ENCODE measurements around the gene DZIP1L.

The DZIP1L gene

DNA sequence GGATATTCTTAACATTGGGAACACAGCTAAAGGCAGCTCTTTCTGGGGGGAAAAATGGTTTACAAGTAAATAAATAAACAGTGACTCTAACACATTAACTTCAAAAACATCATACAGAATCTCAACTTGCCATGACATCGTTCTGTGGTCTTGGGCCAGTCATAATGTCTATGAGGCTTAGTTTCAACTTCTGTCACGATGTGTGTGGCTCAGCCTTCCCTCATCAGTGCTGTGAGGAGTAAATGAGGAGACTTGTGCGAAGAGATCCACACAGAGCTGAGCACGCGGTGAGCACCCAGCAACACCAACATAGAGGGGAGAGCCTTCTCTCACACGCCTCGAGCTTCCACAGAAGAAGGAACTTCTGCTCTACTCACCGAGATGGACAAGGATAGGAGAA, 49.0 kb downstream of the DZIP1L start:
- DNase-seq: no peak

DNA sequence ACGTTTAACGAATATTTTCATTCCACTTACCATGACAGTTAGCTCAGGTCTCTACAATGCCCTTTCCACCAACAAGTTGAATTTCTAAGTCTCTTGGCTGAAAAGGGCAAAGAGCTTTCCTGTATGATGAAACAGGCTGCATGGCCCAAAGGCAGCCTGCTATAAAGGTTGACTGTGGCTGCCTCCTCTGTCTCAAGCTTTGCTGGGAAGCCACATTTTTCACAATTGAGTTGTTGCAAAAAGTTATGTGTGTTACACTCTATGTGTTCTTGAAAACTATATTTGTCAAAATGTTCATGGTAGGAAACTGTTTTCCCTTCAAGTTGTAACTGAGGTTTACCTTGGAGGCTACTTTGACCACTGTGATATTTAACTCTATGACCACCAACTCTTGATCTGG, 49.5 kb downstream of the DZIP1L start:
- DNase-seq: no peak

DNA sequence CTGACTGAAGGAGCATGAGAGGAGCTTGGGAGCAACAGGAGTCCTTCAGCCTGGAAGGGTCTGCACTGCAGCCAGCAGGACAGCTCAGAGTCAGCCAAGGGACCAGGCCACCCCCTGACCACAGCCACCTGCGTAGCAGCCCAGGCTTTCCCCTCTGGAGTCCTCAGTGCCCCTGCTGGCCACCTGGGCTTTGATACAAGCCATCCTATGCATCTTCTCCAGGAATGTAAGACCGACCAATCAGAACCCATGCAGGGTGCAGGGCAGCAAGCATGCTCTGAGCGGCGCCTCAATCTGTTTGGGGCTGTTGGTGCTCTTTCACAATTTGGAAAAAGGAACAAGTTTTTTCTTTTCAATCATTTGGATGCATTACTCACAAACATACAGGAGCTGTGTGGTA, 52.0 kb downstream of the DZIP1L start:
- DNase-seq: no peak

DNA sequence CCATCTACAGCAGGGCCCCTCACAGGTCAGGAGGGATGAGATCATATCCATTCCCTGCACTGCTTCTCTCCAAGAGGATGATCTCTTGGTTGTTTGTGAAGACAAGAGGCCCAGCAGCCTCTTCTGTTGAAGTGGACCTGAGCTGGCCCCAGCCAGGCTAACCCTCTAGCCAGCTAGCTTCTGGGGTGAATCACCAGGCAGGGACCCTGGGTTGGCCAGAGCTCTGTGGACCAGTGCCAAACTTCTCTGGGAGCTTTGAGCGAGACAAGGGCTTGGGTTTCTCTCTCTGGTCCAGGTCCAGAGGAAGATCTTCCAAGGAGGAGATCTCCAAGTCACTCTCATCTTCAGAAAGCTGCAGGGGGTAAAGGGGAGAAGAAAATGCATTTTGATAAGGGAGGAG, 52.8 kb downstream of the DZIP1L start:
- DNase-seq: no peak

GRCh38 chr3:138062037-138062436, 53.4 kb downstream of the DZIP1L start:
- DNase-seq: no peak

GRCh38 chr3:138060792-138061191, 54.6 kb downstream of the DZIP1L start:
- no peak for DNase-seq

DNA sequence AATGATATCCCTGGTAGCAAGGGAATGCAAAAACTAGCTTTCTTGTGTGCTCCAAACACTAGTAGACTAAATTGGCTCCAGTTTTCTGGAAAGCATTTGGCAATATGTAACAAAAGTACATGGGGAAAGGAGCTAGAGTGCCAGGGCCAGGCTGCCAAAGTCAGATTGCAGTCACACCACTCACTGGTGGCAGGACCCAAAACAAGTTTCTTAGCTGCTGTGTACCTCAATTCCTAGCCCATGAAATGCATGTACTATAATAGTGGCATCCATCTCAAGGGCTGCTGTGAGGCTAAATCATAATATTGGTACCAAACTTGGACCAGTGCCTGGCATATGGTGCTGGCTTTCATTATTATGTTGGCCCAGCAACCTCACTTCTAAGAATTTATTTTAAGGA, 56.1 kb downstream of the DZIP1L start:
- DNase-seq: no peak

DNA sequence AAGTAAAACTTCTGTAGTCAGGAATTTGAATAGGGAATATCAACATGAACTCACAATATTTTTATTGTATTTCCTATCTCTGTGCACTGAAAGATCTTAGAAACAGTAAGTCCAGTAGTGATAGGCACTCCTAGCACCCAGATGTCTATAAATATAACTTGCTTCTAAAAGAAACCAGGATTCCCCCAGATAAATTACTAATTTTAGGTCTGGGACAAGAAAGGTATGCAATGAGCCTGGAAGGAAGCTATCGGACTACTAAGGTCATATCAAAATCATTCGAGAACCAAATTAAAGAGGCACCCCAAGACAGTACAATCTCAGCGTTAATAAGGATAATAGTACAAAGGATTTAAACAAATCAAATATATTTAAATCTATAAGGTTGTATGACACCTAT, 58.0 kb downstream of the DZIP1L start:
- DNase-seq: no peak

- DNase-seq: no peak
Observed at GRCh38 chr3:138054057-138054456, 61.4 kb downstream of the DZIP1L start.

DNA sequence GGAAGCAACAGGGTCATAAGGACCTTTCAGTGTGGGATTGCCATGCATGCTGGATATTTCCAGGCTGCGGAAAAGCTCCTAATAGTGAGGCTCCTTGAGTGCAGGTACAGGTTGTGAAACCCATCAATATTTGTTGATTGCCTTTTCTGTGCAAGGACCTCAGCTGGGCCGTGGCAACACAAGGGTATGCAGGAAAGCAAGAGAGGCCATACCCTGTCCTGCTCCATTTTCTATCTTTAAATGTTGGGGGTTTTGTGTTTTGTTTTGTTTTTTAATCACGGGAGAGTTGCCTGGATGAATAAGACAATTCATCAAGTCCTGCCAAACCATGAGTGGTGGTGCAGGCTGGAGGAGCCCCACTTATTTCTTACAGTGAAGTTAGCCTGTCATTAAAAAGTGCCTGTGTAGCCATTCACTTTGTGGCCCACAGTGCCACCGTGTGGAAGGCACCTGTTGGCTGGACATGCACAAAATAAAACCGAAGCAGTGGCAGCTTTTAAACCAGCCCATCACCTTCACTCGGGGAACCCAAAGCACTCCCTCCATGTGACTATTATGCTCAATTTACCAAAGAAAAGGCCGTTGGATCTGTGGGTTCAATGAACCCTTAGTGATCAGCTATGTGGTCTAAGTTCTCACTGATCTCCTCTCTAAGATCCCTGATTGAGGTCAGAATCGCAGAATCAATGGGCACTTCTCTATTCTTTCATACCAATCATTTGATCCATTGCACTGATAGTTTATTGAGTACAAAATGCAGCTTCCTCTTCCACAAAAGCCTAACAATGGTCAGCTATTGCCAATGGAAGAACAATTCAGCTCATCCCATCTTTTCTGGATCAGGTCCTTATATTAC, 63.2 kb downstream of the DZIP1L start:
- no peak for DNase-seq

DNA sequence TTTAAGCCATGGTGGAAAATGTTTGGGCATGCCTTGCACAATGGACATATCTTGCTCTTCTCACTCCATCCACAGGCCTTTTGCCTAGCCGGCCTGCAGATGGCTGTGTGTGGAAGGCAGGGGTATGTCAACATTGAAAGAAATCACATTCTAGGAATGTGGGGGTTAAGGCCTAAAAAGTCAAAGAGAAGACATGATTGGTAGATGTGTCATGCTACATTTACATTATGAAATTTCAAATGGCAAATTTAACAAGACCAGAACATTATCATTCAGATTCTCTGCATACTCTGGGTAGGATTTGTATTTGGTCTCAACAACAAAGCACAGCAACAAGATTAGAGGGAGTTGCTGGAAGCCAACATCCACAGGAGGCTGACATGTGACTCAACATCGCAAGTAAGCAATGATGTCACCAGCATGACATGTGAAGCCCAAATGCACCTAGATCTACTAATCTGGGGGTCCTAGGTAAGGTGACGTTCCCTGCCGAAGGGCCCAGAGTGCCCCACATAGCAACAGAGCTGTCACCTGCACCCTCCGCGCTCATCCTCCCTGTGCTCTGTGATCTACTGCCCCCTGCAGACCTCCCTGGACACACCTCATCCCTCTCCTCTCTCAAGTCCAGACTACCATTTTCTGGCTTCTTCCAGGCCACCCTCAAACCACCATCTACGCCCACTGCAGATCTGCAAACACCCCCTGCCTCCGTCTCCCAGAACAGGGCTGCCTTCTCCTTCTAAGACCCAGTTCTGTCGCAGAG, 66.1 kb downstream of the DZIP1L start:
- DNase-seq: no peak

DNA sequence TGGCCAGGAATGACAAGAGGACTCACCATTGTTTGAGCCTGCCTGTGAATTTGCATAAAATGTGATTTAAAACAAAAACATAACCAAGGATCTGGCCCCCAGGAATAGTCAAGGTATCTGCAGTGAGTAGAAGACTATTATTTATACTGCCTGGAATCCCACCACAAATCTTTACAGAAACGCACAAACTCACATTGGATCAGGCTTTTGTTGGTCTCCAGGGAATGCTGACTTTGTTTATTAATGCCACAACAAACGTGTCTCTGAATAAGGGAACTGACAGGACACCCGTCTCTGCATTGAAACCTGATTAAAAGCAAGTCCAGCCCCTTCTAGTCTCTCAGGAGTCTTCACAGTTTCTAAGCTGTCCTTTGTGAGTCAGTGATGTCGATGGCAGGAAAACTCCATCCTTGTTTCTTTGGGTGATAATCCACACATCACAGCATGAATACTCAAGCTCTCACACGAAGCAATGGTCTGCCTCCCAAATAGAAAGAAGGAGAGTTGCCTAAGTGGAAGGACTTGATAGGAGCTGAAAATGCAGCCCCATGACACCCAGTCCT, 67.7 kb downstream of the DZIP1L start:
- DNase-seq: no peak

DNA sequence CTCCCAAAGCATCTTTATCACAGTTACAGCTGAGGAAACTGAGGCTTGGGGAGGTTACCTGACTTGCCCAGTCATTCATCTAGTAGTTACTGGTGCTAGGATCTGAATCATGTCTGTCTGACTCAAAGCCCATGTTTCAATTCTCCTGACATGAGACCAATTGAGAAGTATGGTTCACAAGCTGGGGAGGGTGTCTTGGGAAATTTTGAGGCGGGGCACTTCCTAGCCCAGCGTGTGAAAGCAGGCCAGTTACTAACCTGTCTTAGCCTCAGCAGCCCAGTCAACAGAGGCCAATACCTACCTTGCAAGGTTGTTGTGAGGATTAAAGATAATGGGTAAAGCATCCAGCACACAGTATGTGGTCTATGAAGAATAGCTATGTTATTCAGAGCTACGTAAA, 68.5 kb downstream of the DZIP1L start:
- no peak for DNase-seq

- DNase-seq: no peak
Observed at GRCh38 chr3:138046085-138046484, 69.3 kb downstream of the DZIP1L start.

- no peak for DNase-seq
Observed at GRCh38 chr3:138043266-138044029, 72.0 kb downstream of the DZIP1L start.

GRCh38 chr3:138042043-138042442, 73.4 kb downstream of the DZIP1L start:
- no peak for DNase-seq

- no peak for DNase-seq
Observed at GRCh38 chr3:138038725-138039462, 76.5 kb downstream of the DZIP1L start.

DNA sequence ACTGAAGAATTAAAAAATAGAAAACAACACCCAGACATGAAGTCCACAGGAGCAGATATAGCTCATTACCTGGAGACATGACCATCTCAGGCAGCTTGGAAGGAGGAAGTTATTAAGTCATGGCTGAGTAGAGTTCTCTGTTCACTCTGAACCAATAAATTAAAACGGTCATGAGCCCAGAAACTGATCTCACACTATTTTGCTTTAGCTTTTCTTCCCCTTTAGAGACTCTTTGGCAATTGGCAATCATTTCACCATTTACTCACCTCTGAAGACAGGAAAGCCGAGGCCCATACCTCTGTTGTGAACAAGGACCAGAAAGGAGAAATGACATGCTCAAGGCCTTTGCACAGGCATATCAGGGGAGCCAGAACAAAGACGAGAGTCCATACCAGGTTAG, 78.8 kb downstream of the DZIP1L start:
- no peak for DNase-seq

- no peak for DNase-seq
Observed at GRCh38 chr3:138034918-138035317, 80.5 kb downstream of the DZIP1L start.

DNA sequence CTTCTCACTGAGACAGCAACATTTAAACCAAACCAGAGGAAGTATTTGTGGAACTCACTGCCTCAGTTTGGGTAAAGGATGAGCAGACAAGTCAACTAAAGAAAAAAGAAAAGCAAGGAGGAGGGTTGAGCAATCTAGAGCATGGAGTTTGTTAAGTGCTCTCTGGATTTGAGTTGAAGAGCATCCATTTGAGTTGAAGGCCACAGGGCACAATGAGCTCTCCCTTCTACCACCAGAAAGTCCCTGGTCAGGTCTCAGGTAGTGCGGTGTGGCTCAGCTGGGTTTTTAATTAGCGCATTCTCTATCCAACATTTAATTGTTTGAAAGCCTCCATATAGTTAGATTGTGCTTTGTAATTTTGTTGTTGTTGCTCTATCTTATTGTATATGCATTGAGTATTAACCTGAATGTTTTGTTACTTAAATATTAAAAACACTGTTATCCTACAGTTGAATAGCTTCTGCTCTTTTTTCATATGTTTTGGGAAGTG, 82.2 kb downstream of the DZIP1L start:
- no peak for DNase-seq

DNA sequence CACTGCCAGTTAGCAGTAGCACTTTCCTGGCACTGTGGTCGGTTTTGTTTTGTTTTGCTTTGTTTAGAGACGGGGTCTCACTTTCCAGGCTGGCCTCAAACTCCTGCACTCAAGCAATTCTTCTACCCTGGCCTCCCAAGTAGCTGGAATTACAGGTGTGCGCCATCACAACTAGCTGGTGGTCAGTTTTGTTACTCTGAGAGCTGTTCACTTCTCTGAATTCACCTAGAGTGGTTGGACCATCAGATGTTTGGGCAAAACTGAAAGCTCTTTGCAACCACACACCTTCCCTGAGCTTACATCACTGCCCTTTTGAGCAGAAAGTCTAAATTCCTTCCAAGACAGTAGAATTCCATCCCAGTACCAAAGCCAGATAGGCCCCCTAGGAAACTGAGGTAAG, 82.8 kb downstream of the DZIP1L start:
- no peak for DNase-seq

DNA sequence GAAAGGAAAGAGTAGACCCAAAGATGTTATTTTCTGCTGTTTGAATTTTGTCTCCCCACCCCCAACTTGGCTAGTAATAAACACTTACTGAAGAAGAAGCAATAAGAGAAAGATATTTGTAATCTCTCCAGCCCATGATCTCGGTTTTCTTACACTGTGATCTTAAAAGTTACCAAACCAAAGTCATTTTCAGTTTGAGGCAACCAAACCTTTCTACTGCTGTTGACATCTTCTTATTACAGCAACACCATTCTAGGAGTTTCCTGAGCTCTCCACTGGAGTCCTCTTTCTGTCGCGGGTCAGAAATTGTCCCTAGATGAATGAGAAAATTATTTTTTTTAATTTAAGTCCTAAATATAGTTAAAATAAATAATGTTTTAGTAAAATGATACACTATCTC, 83.9 kb downstream of the DZIP1L start:
- DNase-seq: no peak

All from CD4-positive, alpha-beta T cell treated with Interleukin-4 for 4 hours (primary cell).